Measurements from ENCODE around the gene MORC2. TPM values are rescaled to one million over a fixed set of nuclear protein-coding genes. Genes with fewer than 3 reads are reported as not detected.

The MORC2 gene
- total RNA-seq, 1 donor from 2014 or later: 18.3 TPM

DNA sequence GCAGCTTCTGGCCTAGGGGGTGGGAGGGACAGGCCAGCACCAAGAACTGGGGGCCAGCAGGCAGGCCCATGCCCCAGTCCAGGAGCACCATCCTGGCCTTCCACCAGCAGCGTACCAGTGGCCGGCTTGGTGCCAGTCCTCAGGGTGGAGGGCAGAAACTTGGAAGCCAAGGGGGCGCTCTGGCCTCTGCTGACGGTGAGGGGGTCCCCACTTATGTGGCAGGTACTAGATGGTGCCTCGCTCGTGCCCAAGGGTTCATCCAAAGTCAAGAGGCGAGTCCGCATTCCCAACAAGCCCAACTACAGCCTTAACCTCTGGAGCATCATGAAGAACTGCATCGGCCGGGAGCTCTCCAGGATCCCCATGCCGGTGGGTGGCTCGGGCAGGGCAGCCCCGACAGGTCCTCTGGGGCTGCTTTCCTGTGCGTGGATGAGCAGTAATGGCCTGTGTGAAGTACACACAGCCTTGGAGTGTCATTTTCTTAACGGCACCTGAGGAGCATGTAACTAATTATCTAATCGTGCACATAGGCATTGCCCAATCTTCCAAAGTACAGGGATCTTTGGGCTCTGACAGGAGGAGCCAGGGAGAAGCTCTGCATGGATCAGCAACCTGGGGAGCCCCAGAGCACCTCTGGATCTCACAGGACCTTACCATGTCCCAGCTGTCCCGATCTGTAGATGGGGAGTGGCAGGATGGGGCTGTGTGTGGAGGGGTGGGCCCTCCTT lies 79.1 kb downstream of the MORC2 start:
- no peak for DNase-seq (ENCODE audit: low read depth)

DNA sequence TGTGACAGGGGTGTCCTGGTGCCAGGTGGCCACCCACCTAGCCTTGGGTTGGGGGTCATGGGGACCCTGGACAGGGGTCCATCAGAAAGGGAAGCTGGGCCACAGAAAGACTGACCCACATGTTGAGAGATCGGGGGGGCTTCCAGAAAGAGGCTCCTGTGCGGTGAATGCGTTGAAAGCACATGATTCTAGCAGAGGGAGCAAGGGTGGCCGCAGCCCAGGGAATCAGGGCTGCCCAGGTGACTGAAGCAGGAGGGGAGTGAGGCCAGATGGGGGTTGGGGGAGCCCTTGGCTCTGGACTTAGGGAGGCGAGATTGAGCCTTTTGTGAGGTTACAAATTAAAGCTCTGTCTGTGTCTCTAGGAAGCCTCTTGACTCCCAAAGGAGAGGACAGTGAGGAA lies 80.7 kb downstream of the MORC2 start:
- no peak for DNase-seq (ENCODE audit: low read depth)

DNA sequence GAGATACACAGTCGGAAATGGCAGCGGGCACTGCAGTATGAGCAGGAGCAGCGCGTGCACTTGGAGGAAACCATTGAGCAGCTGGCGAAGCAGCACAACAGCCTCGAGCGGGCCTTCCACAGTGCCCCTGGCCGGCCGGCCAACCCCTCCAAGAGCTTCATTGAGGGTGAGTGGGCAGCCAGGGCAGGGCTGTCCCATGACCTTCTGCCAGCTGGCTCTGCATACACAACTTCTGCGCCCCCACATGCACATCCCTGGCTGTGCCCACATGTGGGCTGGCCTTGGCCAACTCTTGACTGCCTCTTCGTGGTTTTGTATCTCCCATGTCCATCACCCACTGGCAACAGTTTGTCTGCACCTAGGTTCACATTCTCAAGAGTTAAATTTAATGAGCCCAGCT lies 81.1 kb downstream of the MORC2 start:
- DNase-seq (ENCODE audit: low read depth): peak; percentile 36

DNA sequence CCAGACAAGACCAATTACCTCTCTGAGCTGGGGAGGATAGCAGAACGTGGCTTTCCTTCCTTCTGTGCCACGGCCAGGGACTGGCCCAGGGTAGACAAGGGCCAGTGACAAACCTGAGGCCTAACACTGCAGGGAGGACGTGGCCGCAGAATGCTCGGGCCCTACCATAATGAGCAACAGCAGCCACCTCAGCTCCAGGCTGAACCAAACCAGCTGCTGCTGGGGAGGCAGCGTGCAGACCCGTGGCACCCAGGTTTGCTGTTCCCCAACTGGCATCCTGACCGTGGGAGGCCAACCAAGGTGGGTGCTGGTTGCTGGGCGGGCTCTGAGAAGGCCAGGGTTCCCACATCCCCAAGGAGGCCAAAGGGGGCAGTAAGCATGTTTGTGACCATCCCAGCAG lies 83.0 kb downstream of the MORC2 start:
- no peak for DNase-seq (ENCODE audit: low read depth)

DNA sequence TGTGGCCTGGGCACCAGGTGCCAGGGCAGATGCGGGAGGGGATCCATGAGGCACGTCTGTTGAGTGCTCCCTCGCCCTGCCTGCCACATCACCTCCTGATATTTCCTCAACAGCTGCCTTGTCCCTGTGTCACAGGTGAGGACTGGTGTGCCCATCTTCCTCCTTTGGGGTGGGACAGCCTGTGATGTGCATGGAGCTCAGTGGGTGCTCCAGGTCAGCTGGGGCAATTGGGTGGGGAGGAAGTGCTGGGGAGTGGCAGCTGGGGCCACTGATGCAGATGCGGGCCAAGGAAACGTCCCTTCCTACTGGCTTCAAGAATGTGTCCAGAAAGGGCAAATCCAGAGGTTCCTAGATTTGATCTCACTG lies 83.6 kb downstream of the MORC2 start:
- DNase-seq (ENCODE audit: low read depth): no peak

DNA sequence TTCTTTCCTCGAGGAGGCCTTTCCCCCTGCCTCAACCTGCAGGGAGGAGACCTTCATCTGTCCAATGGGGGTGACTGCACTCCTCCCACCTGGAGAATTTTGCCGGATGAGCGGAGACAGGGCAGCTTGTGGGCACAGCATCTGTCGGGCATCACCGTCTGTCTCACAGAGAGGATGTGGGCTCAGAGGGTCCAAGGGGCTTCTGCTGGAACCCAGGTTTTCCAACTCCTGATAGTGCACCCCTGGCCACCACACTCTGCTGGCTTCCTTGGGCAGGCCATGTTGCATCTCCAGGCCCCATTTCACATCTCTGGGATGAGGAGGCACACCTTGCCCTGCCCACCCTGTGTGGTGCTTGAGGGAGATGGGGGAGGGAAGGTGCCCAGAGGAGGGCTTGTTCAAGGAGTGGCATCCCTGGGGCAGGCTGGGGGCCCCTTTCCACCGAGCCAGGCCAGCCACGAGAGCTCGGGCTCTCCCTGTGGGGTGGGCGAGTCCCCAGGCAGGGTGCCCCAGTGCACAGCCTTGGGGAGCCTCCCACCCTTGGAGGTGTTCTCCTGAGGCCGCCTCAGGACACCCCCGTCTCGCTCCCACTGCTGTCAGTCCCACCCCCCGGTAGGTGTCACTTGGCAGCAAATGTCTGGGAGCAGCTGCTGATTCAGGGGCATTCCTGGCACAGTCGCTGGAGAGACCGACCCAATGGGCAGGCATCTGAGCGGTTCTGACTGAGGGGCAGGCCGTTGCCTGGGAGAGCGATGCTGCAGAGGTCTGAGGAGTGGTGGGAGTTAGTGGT lies 84.2 kb downstream of the MORC2 start:
- peak; percentile 15 for DNase-seq (ENCODE audit: low read depth)

DNA sequence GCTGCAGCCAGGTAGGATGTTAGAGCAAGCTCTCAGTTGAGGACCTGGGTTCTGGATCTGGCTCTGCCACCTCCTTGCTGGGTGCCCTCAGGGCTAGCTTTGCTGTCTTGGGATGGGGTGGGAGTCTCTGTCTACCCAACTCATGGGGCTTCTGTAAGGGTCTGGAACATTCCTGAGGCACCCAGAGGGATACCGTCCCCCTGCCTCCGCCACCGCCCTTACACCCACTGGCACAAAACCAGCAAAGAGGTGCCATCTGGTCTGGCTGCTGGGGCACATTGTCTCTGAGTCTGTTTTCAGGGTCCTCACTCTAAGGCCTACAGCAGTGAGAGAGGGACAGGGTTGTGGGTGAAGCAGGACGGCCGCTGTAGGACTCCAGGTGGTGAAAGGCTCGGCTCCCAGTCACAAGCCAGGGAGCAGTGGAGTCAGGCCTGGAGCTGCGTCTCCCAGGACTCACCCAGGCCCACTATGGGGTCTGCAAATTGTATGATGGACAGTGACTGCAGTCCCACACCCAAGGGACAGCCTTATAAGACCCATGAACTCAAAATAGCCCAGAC lies 84.9 kb downstream of the MORC2 start:
- DNase-seq (ENCODE audit: low read depth): no peak

DNA sequence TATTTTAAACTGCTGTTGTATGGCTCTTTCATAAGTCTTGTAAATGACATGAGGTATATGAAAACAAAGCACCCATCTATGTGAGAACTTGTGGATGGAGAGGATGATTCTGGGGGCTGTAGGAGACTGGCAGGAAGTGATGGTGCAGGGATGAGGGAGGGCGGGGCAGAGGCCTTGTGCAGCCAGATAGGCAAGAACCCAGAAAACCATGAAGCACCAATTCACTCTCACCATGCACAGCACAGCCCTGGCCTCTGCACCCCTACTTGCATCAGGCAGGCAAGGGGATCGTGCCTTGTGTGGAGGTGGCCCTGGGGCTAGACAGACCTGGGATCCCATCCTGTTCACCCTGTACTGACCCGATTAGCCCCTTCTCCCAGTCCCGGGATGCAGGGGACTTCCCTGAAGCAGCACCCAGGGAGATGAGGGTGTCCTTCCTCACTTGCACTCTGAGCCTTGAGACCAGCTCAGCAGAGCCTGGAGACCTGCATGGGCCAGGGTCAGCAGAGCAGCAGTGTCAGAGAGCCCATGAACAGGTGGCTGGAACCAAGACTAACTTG lies 85.5 kb downstream of the MORC2 start:
- DNase-seq (ENCODE audit: low read depth): no peak

DNA sequence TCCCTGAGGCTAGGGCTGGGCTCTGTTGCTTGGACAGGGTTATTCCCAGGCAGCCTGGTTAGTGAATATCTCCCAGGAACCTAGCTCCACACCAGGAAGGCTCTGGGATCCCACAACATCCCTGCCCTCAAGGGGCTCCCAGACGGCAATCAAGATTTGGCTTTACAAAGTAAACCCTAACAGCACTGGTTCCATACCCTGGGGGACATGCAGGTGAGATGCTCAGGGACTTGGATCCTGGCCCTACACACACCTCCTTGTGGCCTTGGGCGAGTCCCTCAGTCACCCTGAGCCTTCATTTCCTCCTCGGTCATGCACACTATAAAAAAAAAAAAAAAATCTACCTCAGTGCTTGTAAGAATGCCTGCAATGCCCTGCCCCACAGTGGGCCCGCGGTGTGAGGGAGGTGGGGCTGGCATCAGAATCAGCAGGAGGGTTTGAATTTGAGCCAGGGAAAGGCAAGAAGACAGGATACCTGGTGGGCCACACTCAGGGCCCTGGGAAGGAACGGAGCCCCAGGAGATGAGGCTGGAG lies 86.3 kb downstream of the MORC2 start:
- no peak for DNase-seq (ENCODE audit: low read depth)

DNA sequence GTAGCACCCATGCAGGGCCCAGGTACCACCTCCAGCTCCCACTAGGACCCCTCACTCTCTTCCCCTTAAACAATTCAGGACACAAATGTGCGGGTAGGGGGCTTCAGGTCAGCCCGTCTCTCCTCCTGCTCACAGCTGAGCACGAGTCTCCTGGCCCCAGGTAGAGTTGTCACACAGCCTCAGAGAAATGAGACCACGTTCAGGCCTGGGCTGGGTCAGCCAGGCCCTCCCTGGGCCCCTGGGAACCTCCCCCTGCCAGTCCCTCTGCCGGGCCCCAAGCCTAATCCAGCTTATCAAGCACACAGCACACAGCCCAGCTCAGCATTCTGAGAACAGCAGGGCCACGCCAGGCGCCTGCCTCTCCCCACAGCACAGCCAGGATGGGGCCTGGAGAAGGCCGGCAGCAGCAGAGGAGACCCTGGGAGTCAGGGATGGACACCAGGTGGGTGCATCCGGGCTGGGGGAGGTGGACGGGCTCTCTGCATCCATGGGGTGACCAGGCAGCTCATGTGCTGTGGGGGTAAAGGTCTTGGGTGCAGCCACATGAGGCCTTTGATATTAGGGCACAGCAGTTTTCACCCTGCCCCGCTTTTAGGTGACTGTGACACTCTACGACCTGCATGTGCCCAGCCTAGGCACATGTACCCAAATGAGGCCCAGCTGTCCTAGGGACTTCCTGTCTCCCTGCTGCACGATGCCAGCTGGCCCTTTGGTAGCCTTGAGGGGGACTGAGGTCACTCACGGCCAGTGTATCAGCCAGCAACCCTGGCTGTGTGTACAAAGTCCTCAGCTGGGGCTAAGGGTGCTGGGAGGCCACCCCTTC lies 87.0 kb downstream of the MORC2 start:
- peak; percentile 19 for DNase-seq (ENCODE audit: low read depth)

DNA sequence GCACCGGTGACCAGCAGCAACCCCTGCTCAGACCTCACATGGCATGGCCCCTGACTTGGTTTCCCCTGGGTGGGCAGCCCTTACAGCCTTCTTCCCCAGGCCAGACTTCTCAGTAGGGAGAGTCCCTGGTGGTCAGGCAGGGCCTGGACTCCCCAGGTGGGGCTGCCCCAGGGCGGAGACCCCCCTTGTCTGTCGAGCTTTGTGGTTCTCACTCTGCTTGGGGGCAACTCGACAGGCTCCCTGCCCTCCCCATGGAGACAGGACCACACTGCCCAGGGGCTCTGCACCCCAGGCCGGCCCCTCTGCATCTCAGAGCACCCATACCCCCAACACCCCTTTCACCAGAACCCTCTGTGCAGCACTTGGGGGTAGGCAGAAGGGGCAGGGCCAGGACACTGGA lies 87.7 kb downstream of the MORC2 start:
- DNase-seq (ENCODE audit: low read depth): no peak

DNA sequence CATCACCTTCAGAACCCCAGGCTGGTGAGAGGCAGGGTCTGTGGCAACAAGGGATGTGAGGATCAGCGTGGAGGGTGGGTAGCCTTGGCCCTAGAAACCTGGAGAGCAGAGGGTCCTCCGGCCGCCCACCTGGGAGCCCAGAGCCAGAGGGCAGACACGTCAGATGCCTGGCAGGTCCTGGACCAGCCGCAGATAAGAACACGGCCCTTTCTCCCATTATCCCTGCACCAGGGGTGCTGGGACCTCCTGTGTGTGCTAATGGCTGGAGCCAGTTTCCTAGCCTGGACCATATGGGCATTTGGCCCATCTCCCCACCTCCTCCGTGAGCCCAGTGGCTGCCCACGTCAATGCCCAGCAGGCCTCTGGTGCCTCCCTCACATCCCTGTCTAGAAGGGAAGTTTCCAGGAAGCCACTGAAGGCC lies 88.4 kb downstream of the MORC2 start:
- DNase-seq (ENCODE audit: low read depth): no peak

DNA sequence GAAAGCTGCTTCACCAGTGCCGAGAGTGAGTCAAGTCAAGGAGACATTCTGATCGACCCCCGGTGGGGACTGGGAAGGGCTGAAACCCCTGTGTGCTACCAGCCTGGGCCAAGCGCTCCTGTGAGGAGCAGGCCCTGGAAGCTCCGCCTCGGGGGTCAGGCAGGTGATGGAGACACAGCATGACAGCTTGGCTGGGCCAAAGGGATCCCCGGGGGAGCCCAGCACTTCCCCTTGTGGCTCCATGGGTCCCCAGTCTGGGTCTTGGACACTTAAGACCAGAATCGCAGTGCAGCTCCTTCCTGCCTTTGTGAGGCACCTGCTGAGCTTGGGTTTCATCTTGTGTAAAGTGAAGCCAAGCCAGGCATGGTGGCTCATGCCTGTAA lies 89.2 kb downstream of the MORC2 start:
- peak; percentile 41 for DNase-seq (ENCODE audit: low read depth)

DNA sequence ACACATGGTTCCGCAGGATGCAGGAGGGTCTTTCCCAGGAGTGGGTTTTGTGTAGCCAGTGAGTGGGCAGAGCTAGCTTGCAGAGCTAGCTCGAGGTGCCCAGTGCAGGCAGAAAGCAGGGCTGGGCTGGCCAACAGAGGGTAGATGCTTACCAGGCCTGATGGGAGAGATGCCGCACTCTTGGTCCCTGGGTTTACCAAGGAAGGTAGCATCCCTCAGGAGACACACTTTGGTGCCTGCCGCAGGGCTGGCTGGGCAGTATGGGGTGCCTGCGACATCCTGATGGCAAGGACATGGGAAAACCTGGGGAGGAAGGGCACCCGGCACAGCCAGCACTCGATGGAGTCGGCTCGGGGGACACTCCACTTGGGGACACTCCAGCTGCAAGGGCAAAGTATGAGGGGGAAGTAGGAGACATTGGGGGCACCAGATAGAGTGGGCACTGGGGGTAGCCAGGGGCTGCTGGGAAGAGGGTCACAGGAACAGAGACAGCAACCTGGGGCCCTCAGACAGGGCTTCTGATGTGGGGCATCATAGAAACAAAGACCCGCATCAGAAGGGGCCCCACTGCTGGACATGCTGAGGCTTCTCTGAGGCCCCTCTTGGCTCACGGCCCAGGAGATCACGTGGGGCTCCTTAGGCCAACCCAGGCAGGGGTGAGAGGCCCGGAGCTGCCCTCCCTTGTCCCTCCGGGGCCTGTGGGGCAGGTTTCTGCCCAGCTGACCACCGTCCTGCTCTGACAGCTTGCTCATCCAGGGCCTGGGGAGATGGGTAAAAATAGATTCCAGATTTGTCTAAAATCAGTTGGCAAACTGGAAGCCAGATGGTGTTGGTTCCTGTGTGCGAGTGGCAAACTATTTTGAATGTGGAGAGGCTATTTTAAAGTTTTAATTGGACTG lies 89.8 kb downstream of the MORC2 start:
- peak; percentile 88 for DNase-seq (ENCODE audit: low read depth)

DNA sequence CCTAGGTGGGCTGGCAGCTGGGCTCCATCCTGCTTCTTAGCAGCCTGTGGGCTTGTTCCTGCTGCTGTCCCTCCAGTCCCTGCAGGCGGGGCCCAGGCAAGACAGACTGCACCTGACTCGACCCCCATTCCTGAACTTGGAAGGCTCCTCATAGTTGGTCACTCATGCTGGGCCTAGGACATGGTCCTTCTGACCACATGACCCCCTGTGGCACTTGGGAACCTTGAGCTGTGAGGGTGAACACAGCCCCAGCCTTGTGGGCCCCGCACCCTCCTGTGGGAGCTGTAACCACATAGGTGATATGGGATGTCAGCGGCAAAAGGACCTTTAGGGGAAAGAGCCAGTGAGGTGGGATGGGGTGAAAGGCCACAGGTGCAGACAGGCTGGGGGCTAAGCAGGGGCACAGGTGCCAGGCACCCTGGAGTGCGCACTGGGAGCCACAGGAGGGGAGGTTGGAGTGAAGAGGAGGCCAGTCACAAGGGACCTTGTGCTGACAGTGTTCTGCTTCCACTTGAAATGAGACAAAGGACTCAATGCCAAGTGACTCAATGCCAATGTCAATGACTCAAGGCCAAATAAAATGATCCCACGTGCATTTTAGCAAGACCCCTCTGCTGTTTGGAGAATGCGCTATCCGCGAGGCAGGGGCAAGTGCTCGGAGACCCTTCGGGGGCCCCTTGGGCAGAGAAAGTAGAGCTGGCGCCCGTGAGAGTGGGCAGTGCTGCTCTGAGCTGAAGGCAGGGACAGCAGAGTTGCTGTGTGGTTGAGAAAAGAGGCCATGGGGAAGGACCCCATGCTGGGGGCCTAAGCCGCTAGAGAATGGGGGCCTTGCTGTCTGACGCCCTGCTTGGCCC lies 90.7 kb downstream of the MORC2 start:
- DNase-seq (ENCODE audit: low read depth): peak; percentile 5

DNA sequence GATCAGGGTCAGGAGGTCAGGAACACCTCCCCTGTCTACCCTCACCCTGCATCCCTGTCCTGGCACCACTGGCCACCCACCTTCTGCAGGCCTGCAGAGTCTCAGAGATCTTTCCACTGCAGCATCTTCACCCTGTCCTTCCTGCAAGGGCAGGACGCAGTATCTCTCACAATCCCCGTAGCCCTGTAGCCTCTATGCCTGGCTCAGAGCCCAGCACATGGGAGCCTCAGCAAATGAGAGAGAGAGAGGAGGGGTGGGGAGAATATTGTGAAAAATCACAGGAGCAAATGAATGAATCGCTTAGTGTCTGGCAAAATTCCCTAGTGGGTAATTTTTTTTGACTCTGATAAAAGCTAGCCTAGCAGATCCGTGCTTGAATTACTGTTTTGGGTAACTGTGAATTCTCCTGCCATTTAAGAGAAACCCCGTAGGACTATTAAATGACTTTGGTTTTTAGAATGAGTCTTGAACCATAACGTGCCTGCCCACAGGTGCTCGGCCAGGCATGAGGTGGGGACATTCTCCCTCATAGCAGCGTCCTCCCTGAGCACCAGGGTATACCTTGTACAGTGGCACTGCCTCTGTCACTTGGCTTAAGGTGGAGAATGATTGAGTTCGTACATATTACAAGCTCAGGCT lies 91.5 kb downstream of the MORC2 start:
- peak; percentile 33 for DNase-seq (ENCODE audit: low read depth)

DNA sequence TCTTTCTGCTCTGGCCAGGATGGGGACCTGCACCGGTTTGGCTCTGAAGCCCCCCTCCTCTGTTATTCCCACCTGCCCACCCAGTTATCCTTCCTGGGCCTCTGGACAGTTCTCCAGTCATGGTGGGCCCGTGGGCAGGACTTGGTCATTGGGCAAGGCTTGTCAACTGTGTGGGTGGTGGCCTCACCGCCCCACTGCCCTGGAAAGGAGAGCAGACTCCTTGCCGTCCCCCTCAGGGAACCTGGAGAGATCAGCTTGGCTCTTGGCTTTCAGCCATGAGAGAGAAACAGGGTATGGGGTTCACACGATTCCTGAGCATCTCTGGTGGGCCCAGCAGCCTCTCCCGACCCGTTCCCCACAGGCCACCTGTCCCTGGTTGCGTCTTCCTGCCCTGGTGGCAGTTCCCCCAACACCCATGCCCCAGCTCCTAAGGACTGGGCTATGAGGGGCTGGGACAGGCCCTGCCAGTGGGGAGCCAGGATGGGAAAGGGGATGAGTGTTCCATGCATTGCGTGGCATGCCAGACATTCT lies 92.3 kb downstream of the MORC2 start:
- no peak for DNase-seq (ENCODE audit: low read depth)

DNA sequence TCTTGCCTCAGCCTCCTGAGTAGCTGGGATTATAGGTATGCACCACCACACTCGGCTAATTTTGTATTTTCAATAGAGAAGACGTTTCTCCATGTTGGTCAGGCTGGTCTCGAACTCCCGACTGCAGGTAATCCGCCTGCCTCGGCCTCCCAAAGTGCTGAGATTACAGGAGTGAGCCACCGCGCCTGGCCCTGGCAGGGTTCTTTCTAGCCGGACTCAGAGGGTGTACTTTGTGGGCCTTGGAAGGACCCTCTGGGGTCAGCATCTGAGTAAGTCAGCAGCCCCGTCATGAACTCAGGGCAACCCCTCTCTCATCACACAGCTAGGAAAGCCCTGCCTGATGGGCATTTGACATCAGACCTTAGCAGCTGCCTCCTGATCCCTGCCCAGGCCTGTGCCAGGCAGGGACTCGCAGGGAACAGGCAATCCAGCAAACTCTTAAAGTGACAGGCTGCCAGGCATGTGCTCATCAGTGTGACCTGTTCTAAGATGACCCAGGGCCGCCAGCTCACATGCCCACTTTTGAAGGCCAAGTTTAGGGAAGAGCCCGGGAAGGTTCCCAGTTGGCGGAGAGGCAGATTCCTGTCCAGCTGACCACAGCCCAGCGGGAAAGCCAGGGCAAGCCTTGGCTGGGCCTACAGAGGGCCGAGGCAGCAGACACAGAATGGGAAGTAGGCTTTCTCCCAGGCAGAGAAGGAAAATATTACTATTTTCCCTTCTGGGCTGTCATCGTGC lies 92.9 kb downstream of the MORC2 start:
- peak; percentile 84 for DNase-seq (ENCODE audit: low read depth)

Data from myocyte (in vitro differentiated cells).